Epithelial cell of proximal tubule (primary cell): ENCODE data around the gene SLC22A14. TPM values are rescaled to one million over a fixed set of nuclear protein-coding genes. Genes with fewer than 3 reads are reported as not detected.

Source experiments
- DNase-seq: peaks from one replicate; pipeline ENCODE4 v3.0.0-alpha.2; 2011; ENCODE audit warnings: low read depth
- H3K4me3 ChIP-seq: 2 replicates; pipeline ENCODE4 v1.5.1; 2011; ENCODE audit warnings: low read depth, mild to moderate bottlenecking, low read length
- CTCF ChIP-seq: conservative IDR thresholded peaks from 2 replicates; pipeline ENCODE4 v1.5.1; 2012; ENCODE audit warnings: low read depth, mild to moderate bottlenecking, low read length
- total RNA-seq: library from RNA; depleted of rRNA; stranded (reverse); fragments of >200 nt; gene quantifications from 2 replicates; pipeline ENCODE4 v1.2.3, GENCODE V29; 2015

Gene SLC22A14
- total RNA-seq, 1 donor from 2014 or later: not detected

DNA sequence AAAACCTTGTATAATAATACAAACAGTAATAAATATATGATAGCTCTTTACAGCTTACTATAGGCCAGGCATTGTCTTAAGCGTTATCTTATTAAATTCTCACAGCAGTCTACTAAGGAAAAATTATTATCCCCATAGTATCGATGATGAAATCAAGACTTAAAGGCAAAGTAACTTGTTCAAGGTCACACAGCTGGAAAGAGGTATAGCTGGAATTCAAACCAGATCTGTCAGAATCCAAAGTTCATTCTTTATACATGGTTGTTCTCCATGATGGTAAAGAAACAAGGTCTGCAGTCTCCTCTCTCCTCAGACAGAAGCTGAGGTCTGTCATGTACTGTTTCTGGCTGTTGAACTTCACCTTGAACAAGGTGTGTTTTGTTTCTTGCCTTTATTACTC is 31.9 kb upstream of the SLC22A14 start:
- TF ChIP-seq CTCF: no peak
- DNase-seq: no peak

DNA sequence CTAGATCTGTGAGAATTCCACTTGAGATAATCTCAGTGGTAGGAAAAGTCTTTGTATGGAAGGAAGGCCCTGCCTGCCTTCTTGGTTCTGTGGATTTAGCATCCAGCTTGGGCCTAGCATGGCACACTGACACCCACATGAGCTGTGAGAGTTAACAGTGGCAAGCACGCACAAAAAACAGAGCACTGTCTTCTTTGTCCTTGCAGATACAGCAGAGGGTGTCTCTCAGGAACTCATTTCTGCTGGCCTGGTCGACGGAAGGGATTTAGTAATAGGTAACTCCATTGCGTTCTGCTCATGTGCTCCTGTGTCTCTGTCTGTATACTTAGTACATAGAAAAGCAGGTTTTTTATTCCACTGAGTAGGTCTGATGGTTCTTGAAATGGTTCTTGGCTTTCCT is 30.9 kb upstream of the SLC22A14 start:
- no peak for TF ChIP-seq CTCF
- no peak for DNase-seq

More for the DNA sequence above, 31.9 kb upstream of the SLC22A14 start:
- no peak overlapping the region for H3K4me3 ChIP-seq

GRCh38 chr3:38253704-38254103 is 28.4 kb upstream of the SLC22A14 start:
- no peak overlapping the region for H3K4me3 ChIP-seq
- TF ChIP-seq CTCF: no peak

More for the DNA sequence above, 30.9 kb upstream of the SLC22A14 start:
- H3K4me3 ChIP-seq: no peak overlapping the region

DNA sequence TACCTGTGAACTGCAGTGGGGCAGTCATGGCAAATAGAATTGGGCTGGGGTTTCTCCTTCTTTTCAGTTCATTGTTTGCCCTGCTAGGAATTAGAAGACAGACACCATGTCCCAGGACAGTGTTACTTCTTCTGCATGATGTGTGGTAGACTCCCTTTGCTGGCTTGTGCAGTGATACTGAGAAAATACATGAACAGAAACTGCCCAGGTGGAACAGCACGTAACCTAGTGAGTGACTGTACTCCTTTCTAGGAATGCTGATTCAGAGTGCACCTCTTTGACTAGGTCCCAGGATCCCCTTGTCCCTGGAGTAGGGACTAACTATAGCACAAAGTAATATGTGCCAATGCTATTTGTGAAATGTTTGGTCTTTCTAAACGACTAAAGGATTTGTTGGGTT is 27.2 kb upstream of the SLC22A14 start:
- H3K4me3 ChIP-seq: no peak overlapping the region
- DNase-seq: no peak
- TF ChIP-seq CTCF: no peak

More at GRCh38 chr3:38253704-38254103, 28.4 kb upstream of the SLC22A14 start:
- no peak for DNase-seq

DNA sequence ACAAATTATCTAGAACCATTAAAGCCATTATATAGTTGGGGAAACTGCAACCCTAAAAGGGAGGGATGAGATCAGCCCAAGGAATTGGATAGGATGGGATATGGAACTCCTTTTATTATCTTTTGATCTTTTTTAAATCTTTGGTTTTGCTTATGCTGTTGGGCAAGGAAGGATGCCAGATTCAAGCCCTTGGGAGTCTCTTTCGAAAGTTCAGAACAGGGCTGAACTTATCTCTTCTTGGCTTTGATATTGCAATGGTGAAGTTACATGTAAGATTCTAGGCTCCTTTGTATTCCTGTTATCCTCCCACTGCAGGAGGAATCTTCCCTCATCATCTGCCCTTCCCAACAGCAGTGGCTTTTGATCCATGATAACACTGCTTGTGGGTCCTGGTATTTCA is 26.5 kb upstream of the SLC22A14 start:
- DNase-seq: no peak
- TF ChIP-seq CTCF: no peak
- no peak overlapping the region for H3K4me3 ChIP-seq

GRCh38 chr3:38257583-38257982 is 24.5 kb upstream of the SLC22A14 start:
- DNase-seq: no peak
- no peak for TF ChIP-seq CTCF
- H3K4me3 ChIP-seq: no peak overlapping the region

GRCh38 chr3:38260474-38260873 is 21.6 kb upstream of the SLC22A14 start:
- no peak for TF ChIP-seq CTCF
- no peak overlapping the region for H3K4me3 ChIP-seq
- DNase-seq: no peak
